Endometrium (tissue), 2 donors: Measurements from ENCODE around the gene CCDC141.

ENCODE experiments used
- FAIRE-seq: peaks from 2 replicates; lab custom pipeline; 2012; peaks lifted over from hg19 to GRCh38; lab: Jason Lieb, UNC
- donor health status: control.
- donor health status: control.

The CCDC141 gene

GRCh38 chr2:178827739-178828485 is 222.0 kb downstream of the CCDC141 start:
- no peak for FAIRE-seq

GRCh38 chr2:178827111-178827510 is 222.8 kb downstream of the CCDC141 start:
- no peak for FAIRE-seq

- FAIRE-seq = no peak
Measured at GRCh38 chr2:178825183-178825582, 224.8 kb downstream of the CCDC141 start.

GRCh38 chr2:178824181-178824580 is 225.8 kb downstream of the CCDC141 start:
- FAIRE-seq = no peak

DNA sequence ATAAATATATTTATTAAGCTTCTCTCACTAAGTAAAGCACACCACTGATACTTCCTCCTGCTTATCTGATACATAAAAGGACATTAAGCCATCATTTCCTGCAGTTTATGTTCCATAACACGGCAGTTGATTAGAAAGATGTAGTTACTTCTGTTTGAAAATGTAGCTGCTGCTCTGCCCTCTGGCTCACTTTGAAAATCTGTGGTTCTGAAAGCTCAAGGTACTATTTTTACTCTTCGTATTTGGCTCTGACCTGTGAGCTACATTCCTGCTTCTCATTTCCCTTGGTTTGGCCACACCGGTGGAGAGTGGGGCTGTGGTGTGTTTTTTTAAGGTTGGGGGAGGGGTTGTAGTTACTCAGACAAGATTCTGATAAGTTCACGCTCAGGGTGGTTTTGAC is 229.9 kb downstream of the CCDC141 start:
- no peak for FAIRE-seq

GRCh38 chr2:178819147-178819875 is 230.6 kb downstream of the CCDC141 start:
- no peak for FAIRE-seq

DNA sequence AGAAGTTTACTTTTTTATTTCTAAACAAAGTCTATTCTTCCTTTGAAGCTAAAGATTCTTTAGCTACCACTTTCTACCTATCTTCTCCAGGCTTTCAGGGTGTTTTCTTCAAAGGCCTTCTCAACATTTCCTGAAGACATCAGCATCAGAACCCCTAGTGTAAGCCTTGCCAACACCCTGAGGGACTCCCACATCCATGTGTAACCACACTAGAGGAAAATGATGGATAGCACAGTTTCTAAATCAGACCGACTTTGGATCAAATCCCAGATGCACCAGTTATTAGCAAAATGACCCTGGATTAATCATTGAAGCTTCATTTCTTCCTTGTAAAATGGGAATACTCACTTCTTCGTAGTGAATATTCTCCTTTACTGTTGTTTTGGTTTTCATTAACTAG is 238.0 kb downstream of the CCDC141 start:
- FAIRE-seq = no peak

DNA sequence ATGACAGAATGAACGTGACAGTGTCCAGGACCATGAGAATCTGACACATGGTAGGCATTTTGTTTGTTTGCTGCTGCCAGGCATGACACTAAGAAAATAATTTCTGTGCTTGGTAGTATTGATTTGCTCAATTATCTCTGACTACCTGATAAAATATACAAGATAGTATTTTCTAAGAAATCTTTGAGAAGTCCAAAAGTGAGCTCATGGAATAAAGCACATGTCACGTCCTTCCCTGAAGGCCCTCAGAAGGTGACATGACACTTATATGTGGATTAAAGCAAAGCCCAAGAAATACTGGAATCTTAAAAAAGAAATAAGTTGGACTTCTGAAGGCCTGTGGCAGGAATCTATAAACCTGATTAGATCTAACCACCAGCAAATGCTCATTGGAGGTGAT is 238.9 kb downstream of the CCDC141 start:
- no peak for FAIRE-seq

GRCh38 chr2:178810422-178810821 is 239.5 kb downstream of the CCDC141 start:
- FAIRE-seq = no peak

GRCh38 chr2:178807227-178808008 is 242.5 kb downstream of the CCDC141 start, which contains the start of gene TTN:
Gene TTN (minus strand): TSS chr2:178807423. CDS start chr2:178804642, 2,781 bp downstream.
- no peak for FAIRE-seq

GRCh38 chr2:178806543-178806942 is 243.4 kb downstream of the CCDC141 start:
- no peak for FAIRE-seq

- FAIRE-seq = no peak
Measured at GRCh38 chr2:178805457-178805856, 244.5 kb downstream of the CCDC141 start.

GRCh38 chr2:178804791-178805190 is 245.1 kb downstream of the CCDC141 start:
- FAIRE-seq = no peak

DNA sequence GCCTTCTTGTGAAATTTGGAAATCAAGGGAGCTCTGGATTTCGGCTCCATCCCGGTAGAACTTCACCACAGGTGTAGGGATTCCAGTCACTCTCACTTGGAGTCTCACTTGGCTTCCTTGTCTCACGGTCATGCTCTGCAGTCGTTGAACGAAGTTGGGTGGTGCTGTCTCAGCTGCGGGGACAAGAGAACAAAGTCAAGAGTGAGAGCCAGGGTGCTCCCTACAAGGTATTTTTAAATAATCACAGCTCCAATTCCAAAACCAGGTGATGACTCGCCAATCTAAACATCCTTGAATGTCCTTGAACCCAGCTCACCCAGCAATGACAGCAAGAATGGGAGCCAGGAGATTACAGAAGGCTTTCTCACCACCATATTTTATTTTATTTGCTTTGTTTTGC is 249.4 kb downstream of the CCDC141 start:
- FAIRE-seq = no peak

DNA sequence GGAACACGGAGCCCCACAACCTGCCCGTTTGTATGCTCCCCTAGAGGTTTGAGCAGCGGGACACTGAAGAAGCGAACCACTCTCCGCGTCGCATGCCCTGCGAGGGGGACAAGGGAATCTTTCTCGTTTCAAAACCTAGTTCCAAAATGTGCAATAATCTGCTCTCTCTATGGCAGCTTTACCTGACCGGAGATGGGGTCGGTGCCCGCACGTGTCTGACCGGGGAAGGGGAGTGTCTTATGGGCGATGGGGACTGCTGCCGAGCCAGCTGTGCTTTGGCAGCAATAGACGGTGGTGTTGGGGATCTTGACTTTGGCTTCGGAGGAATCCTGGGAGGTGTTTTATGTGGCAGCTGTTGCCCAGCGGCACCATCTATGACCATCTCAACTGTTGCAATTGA is 250.6 kb downstream of the CCDC141 start:
- no peak for FAIRE-seq

DNA sequence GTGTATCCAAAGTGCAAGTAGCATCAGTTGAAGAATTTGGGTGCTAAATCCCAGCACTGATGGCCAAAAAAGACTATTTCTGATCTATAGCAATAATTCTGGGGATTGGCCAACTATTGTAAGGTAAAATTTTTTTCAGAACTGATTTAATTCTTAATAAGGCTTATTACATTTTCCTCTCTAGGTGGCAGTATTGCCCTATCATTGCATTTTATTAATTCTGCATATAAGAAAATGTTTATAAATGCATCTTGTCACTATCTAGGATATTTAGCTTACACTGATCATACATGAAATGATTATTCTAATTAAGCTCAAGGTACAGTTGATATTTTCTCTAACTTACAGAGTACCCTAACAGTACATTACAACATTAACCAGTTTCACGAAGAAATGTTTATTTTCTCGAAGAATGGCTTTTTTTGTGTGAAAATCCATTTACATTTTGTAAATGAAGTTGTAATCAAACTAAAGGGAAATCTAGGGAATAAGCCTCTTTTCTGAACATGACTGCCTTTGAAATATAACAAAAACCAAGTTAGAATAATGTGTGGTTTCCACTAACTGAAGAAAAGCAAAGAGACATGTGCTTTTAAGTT is 253.8 kb downstream of the CCDC141 start:
- FAIRE-seq = peak; percentile 69

GRCh38 chr2:178787934-178788333 is 262.0 kb downstream of the CCDC141 start:
- no peak for FAIRE-seq

GRCh38 chr2:178787155-178787554 is 262.8 kb downstream of the CCDC141 start:
- FAIRE-seq = no peak

- no peak for FAIRE-seq
Measured at GRCh38 chr2:178783889-178784288, 266.0 kb downstream of the CCDC141 start.

DNA sequence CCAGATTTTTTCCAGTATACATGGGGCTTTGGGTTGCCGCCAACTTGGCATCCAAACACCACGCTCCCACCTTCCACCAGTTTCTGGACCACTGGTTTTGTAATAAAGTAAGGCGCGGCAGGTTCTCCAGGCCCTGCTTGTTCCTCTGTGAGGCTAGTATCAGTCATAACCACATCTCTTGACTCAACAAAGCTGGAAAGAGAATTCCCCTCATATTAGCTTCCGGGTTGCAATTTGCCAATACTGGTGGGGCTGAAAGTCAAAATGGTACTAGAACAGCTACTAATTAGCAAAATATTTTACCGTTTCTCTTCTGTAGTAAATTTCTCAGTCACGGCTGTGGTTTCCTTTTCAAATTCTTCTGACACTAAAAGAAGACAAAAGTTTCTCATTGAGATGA is 267.7 kb downstream of the CCDC141 start:
- FAIRE-seq = no peak
